HepG2 (cell line): Measurements from ENCODE around the gene TMEM143. TPM values are rescaled to one million over a fixed set of nuclear protein-coding genes. Genes with fewer than 3 reads are reported as not detected.

Experiments
- ARID2 ChIP-seq: sonication (generic); formaldehyde crosslinking; IDR thresholded peaks from 2 replicates; pipeline ENCODE4 v1.8.1; 2022; ENCODE audit warnings: mild to moderate bottlenecking, missing genetic modification reagents, borderline replicate concordance
- JDP2 ChIP-seq: sonication (generic); formaldehyde crosslinking; IDR thresholded peaks from 2 replicates; pipeline ENCODE4 v1.8.1; 2022; ENCODE audit warnings: missing genetic modification reagents, borderline replicate concordance
- NFIC ChIP-seq: IDR thresholded peaks from 2 replicates; pipeline ENCODE4 v1.6.1; 2012; ENCODE audit warnings: mild to moderate bottlenecking, low read length, inconsistent platforms
- SATB2 ChIP-seq: sonication (generic); formaldehyde crosslinking; IDR thresholded peaks from 2 replicates; pipeline ENCODE4 v1.5.0; 2020; ENCODE audit warnings: missing genetic modification reagents
- SOX5 ChIP-seq: IDR thresholded peaks from 2 replicates; pipeline ENCODE4 v1.6.1; 2016; ENCODE audit warnings: borderline replicate concordance
- ZFP36 ChIP-seq: fragments of 150-350 bp; IDR thresholded peaks from 2 replicates; pipeline ENCODE4 v1.6.1; 2018; ENCODE audit warnings: borderline replicate concordance, low read length, low read depth; ENCODE audit not compliant: partially characterized antibody
- ZFP41 ChIP-seq: sonication (generic); formaldehyde crosslinking; IDR thresholded peaks from 2 replicates; pipeline ENCODE4 v1.4.0; 2020; ENCODE audit warnings: mild to moderate bottlenecking, missing genetic modification reagents, borderline replicate concordance
- ZNF343 ChIP-seq: sonication (generic); formaldehyde crosslinking; IDR thresholded peaks from 2 replicates; pipeline ENCODE4 v1.4.0; 2020; ENCODE audit warnings: mild to moderate bottlenecking, missing genetic modification reagents
- ZNF557 ChIP-seq: sonication (generic); formaldehyde crosslinking; IDR thresholded peaks from 2 replicates; pipeline ENCODE4 v1.4.0; 2020; ENCODE audit warnings: missing genetic modification reagents
- ZNF563 ChIP-seq: sonication (generic); formaldehyde crosslinking; IDR thresholded peaks from 2 replicates; pipeline ENCODE4 v1.8.0; 2022; ENCODE audit warnings: mild to moderate bottlenecking, moderate library complexity, missing genetic modification reagents
- ZNF577 ChIP-seq: sonication (generic); formaldehyde crosslinking; IDR thresholded peaks from 2 replicates; pipeline ENCODE4 v1.4.0; 2020; ENCODE audit warnings: mild to moderate bottlenecking, low read depth, missing genetic modification reagents, borderline replicate concordance
- ZNF652 ChIP-seq: IDR thresholded peaks from 2 replicates; pipeline ENCODE4 v1.6.1; 2016; ENCODE audit warnings: low read depth, borderline replicate concordance
- ZNF740 ChIP-seq: sonication (generic); formaldehyde crosslinking; IDR thresholded peaks from 2 replicates; pipeline ENCODE4 v1.4.0; 2020; ENCODE audit warnings: missing genetic modification reagents
- ZNF792 ChIP-seq: IDR thresholded peaks from 2 replicates; pipeline ENCODE4 v1.6.1; 2016
- ZNF850 ChIP-seq: sonication (generic); formaldehyde crosslinking; conservative IDR thresholded peaks from 2 replicates; pipeline ENCODE4 v1.9.0; 2021; ENCODE audit warnings: mild to moderate bottlenecking, missing genetic modification reagents
- polyA plus RNA-seq, 8 experiments: library from polyadenylated mRNA; depleted of rRNA in 3 of 8; stranded (reverse) in 7 of 8; unstranded in 1 of 8; fragments of >200 nt; fragmentation: Illumina TruSeq in 4 of 8; extraction: Trizol in 4 of 8; gene quantifications; 2 replicates each; pipeline versions ENCODE4 v1.2.1 to v1.2.3, GENCODE V29; 2011 to 2016; ENCODE audit warnings: low read depth in 4 of 8, missing spikeins in 1 of 8, mixed read lengths in 1 of 8; ENCODE audit not compliant: insufficient read depth in 1 of 8
- total RNA-seq, 5 experiments: library from RNA; depleted of rRNA; stranded (reverse); fragments of >200 nt; fragmentation: Illumina TruSeq; extraction: Trizol; gene quantifications; 2 replicates each; pipeline ENCODE4 v1.2.3, GENCODE V29; 2016; ENCODE audit warnings: low read depth in 1 of 5
- TF ChIP-seq, protein P1 (sequence below): sonication (generic); formaldehyde crosslinking; IDR thresholded peaks from 2 replicates; pipeline ENCODE4 v1.5.1; 2020; ENCODE audit warnings: mild to moderate bottlenecking, missing genetic modification reagents, borderline replicate concordance
- TF ChIP-seq, protein P2 (sequence below): sonication (generic); formaldehyde crosslinking; IDR thresholded peaks from 2 replicates; pipeline ENCODE4 v1.5.1; 2020; ENCODE audit warnings: mild to moderate bottlenecking, moderate library complexity, missing genetic modification reagents
- TF ChIP-seq, protein P3 (sequence below): IDR thresholded peaks from 2 replicates; pipeline ENCODE4 v1.6.1; 2016; ENCODE audit warnings: low read depth, control low read depth
- TF ChIP-seq, protein P4 (sequence below): sonication (generic); formaldehyde crosslinking; IDR thresholded peaks from 2 replicates; pipeline ENCODE4 v1.5.0; 2020; ENCODE audit warnings: missing genetic modification reagents

Gene TMEM143
- total and polyA plus RNA-seq, 2 of the 13 experiments (the other 11 are each of a cell fraction or from before 2014, with no cell fraction given): 7.7 to 11.3 TPM

GRCh38 chr19:48354332-48354992, 9.3 kb downstream of the TMEM143 start (continued):
- TF ChIP-seq, protein P1, sequence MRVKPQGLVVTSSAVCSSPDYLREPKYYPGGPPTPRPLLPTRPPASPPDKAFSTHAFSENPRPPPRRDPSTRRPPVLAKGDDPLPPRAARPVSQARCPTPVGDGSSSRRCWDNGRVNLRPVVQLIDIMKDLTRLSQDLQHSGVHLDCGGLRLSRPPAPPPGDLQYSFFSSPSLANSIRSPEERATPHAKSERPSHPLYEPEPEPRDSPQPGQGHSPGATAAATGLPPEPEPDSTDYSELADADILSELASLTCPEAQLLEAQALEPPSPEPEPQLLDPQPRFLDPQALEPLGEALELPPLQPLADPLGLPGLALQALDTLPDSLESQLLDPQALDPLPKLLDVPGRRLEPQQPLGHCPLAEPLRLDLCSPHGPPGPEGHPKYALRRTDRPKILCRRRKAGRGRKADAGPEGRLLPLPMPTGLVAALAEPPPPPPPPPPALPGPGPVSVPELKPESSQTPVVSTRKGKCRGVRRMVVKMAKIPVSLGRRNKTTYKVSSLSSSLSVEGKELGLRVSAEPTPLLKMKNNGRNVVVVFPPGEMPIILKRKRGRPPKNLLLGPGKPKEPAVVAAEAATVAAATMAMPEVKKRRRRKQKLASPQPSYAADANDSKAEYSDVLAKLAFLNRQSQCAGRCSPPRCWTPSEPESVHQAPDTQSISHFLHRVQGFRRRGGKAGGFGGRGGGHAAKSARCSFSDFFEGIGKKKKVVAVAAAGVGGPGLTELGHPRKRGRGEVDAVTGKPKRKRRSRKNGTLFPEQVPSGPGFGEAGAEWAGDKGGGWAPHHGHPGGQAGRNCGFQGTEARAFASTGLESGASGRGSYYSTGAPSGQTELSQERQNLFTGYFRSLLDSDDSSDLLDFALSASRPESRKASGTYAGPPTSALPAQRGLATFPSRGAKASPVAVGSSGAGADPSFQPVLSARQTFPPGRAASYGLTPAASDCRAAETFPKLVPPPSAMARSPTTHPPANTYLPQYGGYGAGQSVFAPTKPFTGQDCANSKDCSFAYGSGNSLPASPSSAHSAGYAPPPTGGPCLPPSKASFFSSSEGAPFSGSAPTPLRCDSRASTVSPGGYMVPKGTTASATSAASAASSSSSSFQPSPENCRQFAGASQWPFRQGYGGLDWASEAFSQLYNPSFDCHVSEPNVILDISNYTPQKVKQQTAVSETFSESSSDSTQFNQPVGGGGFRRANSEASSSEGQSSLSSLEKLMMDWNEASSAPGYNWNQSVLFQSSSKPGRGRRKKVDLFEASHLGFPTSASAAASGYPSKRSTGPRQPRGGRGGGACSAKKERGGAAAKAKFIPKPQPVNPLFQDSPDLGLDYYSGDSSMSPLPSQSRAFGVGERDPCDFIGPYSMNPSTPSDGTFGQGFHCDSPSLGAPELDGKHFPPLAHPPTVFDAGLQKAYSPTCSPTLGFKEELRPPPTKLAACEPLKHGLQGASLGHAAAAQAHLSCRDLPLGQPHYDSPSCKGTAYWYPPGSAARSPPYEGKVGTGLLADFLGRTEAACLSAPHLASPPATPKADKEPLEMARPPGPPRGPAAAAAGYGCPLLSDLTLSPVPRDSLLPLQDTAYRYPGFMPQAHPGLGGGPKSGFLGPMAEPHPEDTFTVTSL (CRISPR knock-in tag): peak; percentile 88
- TF ChIP-seq, protein P2, sequence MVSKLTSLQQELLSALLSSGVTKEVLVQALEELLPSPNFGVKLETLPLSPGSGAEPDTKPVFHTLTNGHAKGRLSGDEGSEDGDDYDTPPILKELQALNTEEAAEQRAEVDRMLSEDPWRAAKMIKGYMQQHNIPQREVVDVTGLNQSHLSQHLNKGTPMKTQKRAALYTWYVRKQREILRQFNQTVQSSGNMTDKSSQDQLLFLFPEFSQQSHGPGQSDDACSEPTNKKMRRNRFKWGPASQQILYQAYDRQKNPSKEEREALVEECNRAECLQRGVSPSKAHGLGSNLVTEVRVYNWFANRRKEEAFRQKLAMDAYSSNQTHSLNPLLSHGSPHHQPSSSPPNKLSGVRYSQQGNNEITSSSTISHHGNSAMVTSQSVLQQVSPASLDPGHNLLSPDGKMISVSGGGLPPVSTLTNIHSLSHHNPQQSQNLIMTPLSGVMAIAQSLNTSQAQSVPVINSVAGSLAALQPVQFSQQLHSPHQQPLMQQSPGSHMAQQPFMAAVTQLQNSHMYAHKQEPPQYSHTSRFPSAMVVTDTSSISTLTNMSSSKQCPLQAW (CRISPR knock-in tag): peak; percentile 42
- TF ChIP-seq, protein P3, sequence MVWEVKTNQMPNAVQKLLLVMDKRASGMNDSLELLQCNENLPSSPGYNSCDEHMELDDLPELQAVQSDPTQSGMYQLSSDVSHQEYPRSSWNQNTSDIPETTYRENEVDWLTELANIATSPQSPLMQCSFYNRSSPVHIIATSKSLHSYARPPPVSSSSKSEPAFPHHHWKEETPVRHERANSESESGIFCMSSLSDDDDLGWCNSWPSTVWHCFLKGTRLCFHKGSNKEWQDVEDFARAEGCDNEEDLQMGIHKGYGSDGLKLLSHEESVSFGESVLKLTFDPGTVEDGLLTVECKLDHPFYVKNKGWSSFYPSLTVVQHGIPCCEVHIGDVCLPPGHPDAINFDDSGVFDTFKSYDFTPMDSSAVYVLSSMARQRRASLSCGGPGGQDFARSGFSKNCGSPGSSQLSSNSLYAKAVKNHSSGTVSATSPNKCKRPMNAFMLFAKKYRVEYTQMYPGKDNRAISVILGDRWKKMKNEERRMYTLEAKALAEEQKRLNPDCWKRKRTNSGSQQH (CRISPR knock-in tag): peak; percentile 73; the same call in 1 of the 2 replicates
- TF ChIP-seq ZNF740 (CRISPR knock-in tag) (no peak), SOX5 (CRISPR knock-in tag) (peak; percentile 99), ZNF557 (CRISPR knock-in tag) (no peak; the same call in 1 of the 2 replicates), ZNF343 (CRISPR knock-in tag) (no peak), JDP2 (CRISPR knock-in tag) (no peak), ZFP36 (no peak), ZNF577 (CRISPR knock-in tag) (no peak), SATB2 (CRISPR knock-in tag) (no peak), ZNF792 (CRISPR knock-in tag) (peak; percentile 88), ZNF563 (CRISPR knock-in tag) (no peak), ZNF850 (0 out of 2 replicates have a peak, but pooled peaks have one; percentile 70), NFIC (peak; percentile 82; the same call in 1 of the 2 replicates), ZNF652 (CRISPR knock-in tag) (peak; percentile 30; the same call in 1 of the 2 replicates), ZFP41 (no peak), ARID2 (CRISPR knock-in tag) (no peak)
- TF ChIP-seq, protein P4, sequence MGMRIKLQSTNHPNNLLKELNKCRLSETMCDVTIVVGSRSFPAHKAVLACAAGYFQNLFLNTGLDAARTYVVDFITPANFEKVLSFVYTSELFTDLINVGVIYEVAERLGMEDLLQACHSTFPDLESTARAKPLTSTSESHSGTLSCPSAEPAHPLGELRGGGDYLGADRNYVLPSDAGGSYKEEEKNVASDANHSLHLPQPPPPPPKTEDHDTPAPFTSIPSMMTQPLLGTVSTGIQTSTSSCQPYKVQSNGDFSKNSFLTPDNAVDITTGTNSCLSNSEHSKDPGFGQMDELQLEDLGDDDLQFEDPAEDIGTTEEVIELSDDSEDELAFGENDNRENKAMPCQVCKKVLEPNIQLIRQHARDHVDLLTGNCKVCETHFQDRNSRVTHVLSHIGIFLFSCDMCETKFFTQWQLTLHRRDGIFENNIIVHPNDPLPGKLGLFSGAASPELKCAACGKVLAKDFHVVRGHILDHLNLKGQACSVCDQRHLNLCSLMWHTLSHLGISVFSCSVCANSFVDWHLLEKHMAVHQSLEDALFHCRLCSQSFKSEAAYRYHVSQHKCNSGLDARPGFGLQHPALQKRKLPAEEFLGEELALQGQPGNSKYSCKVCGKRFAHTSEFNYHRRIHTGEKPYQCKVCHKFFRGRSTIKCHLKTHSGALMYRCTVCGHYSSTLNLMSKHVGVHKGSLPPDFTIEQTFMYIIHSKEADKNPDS (CRISPR knock-in tag): no peak
